Chondrocyte (in vitro differentiated cells): ENCODE data around the gene H19. TPM values are rescaled to one million over a fixed set of nuclear protein-coding genes. Genes with fewer than 3 reads are reported as not detected.

Experiments
- DNase-seq: peaks from one replicate; pipeline ENCODE4 v3.0.0; 2021; ENCODE audit warnings: mixed read lengths, low spot score
- H3K27ac Mint-ChIP-seq: one replicate; pipeline ENCODE4 v1.8.0; 2021; ENCODE audit warnings: mild to moderate bottlenecking, moderate library complexity, mixed read lengths; ENCODE audit not compliant: unreplicated experiment
- H3K27me3 Mint-ChIP-seq: 2 replicates; pipeline ENCODE4 v1.8.0; 2021; ENCODE audit warnings: low read depth, mixed read lengths
- H3K36me3 Mint-ChIP-seq: 2 replicates; pipeline ENCODE4 v1.8.0; 2021; ENCODE audit warnings: low read depth, mixed read lengths
- H3K4me1 Mint-ChIP-seq: 2 replicates; pipeline ENCODE4 v1.8.0; 2021; ENCODE audit warnings: low read depth, mild to moderate bottlenecking, mixed read lengths
- H3K4me3 Mint-ChIP-seq: one replicate; pipeline ENCODE4 v1.8.0; 2021; ENCODE audit warnings: mild to moderate bottlenecking, moderate library complexity, mixed read lengths; ENCODE audit not compliant: unreplicated experiment
- H3K9me3 Mint-ChIP-seq: 2 replicates; pipeline ENCODE4 v1.8.0; 2021; ENCODE audit warnings: low read depth, mixed read lengths
- total RNA-seq: library from RNA; stranded (reverse); gene quantifications from 3 replicates; pipeline ENCODE4 v1.2.1, GENCODE V29; 2021
- TF ChIP-seq, protein P1 (sequence below): fragments of 200-600 bp; sonication (generic); IDR thresholded peaks from 2 replicates; pipeline ENCODE4 v1.5.0; 2021; ENCODE audit warnings: antibody characterized with exemption, mild to moderate bottlenecking, moderate library complexity

H19 gene
- total RNA-seq, 1 donor from 2014 or later: 2,704 TPM

- TF ChIP-seq, protein P1, sequence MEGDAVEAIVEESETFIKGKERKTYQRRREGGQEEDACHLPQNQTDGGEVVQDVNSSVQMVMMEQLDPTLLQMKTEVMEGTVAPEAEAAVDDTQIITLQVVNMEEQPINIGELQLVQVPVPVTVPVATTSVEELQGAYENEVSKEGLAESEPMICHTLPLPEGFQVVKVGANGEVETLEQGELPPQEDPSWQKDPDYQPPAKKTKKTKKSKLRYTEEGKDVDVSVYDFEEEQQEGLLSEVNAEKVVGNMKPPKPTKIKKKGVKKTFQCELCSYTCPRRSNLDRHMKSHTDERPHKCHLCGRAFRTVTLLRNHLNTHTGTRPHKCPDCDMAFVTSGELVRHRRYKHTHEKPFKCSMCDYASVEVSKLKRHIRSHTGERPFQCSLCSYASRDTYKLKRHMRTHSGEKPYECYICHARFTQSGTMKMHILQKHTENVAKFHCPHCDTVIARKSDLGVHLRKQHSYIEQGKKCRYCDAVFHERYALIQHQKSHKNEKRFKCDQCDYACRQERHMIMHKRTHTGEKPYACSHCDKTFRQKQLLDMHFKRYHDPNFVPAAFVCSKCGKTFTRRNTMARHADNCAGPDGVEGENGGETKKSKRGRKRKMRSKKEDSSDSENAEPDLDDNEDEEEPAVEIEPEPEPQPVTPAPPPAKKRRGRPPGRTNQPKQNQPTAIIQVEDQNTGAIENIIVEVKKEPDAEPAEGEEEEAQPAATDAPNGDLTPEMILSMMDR: no peak
- Mint-ChIP-seq H3K4me3 (no peak overlapping the region), H3K27me3 (no peaks in the 10 kb centered on the region), H3K27ac (no peak overlapping the region), H3K36me3 (no peaks in the 10 kb centered on the region), H3K9me3 (no peaks in the 10 kb centered on the region), H3K4me1 (no peaks in the 10 kb centered on the region)
- no peak for DNase-seq
These were observed 3.5 kb downstream of the H19 start for GRCh38 chr11:1994121-1994520.

DNA sequence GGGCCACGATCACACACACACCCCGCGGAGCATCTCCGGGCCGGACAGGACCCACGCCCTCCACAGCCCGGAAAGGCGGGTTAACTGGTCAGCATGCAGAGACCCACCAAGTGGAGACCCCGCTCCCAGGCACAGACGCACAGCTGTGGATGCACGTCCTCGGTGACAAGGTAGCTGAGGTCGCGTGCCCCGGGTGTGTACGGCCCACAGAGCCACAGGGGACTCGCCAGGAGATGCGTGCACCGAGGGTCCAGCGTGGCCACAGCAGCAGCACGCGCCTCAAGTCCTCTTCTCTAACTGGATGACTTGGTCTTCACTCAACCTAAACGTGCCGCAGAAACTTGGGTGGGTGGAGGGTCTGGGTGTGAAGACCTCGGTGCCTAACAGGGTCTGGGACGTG is 5.5 kb downstream of the H19 start:
- TF ChIP-seq, protein P1: no peak
- DNase-seq: no peak
- Mint-ChIP-seq H3K4me1 (no peaks in the 10 kb centered on the region), H3K36me3 (no peaks in the 10 kb centered on the region), H3K4me3 (no peak overlapping the region), H3K9me3 (no peaks in the 10 kb centered on the region), H3K27ac (no peak overlapping the region), H3K27me3 (no peaks in the 10 kb centered on the region)

GRCh38 chr11:1990872-1991578 is 6.6 kb downstream of the H19 start:
- TF ChIP-seq, protein P1: no peak
- Mint-ChIP-seq H3K4me3 (no peak overlapping the region), H3K36me3 (no peaks in the 10 kb centered on the region), H3K27ac (no peak overlapping the region), H3K4me1 (no peaks in the 10 kb centered on the region), H3K9me3 (no peaks in the 10 kb centered on the region), H3K27me3 (no peaks in the 10 kb centered on the region)
- no peak for DNase-seq

GRCh38 chr11:1989953-1990352 is 7.7 kb downstream of the H19 start:
- DNase-seq: no peak
- no peaks in the 10 kb centered on the region for H3K9me3 Mint-ChIP-seq
- TF ChIP-seq, protein P1: no peak
- no peaks in the 10 kb centered on the region for H3K36me3 Mint-ChIP-seq
- no peaks in the 10 kb centered on the region for H3K4me1 Mint-ChIP-seq
- H3K27me3 Mint-ChIP-seq: no peaks in the 10 kb centered on the region
- no peak overlapping the region for H3K27ac Mint-ChIP-seq
- H3K4me3 Mint-ChIP-seq: no peak overlapping the region

GRCh38 chr11:1988667-1989317 is 8.8 kb downstream of the H19 start:
- DNase-seq: peak; percentile 20
- H3K27ac Mint-ChIP-seq: no peak overlapping the region
- no peaks in the 10 kb centered on the region for H3K36me3 Mint-ChIP-seq
- H3K27me3 Mint-ChIP-seq: no peaks in the 10 kb centered on the region
- no peaks in the 10 kb centered on the region for H3K9me3 Mint-ChIP-seq
- no peaks in the 10 kb centered on the region for H3K4me1 Mint-ChIP-seq
- TF ChIP-seq, protein P1: no peak
- H3K4me3 Mint-ChIP-seq: no peak overlapping the region
